Mucosa of descending colon (tissue), 3 donors: ENCODE data around the gene ST7L. TPM values are rescaled to one million over a fixed set of nuclear protein-coding genes. Genes with fewer than 3 reads are reported as not detected.

ENCODE experiments used
- ATAC-seq: fragments of 200-7000 bp; cut with Tn5 transposase; one replicate; pipeline ENCODE4 v1.9.1; 2020; ENCODE audit warnings: mild to moderate bottlenecking, moderate library complexity
- DNase-seq, 3 donors: peaks; one replicate each; pipeline ENCODE4 v3.0.0-alpha.2; 2020
- H3K36me3 ChIP-seq: fragments of 200-600 bp; one replicate; pipeline ENCODE4 v1.8.0; 2021; ENCODE audit warnings: low read depth, mild to moderate bottlenecking
- H3K4me1 ChIP-seq: fragments of 200-600 bp; one replicate; pipeline ENCODE4 v1.8.0; 2021; ENCODE audit warnings: low read depth, mild to moderate bottlenecking
- H3K4me3 ChIP-seq: fragments of 200-600 bp; one replicate; pipeline ENCODE4 v1.8.0; 2021; ENCODE audit warnings: mild to moderate bottlenecking
- H3K9me3 ChIP-seq: fragments of 200-600 bp; one replicate; pipeline ENCODE4 v1.8.0; 2021; ENCODE audit warnings: mild to moderate bottlenecking
- intact Hi-C, 2 donors: fragments of 100-400 bp; cut with DNase I in 1 of 2; cut with micrococcal nuclease in 1 of 2; formaldehyde crosslinking; loops; one replicate each; pipeline versions ENCODE4 v1.11.0 to v1.11.1; 2022; cut with DNase I, micrococcal nuclease
- total RNA-seq, 3 donors: library from RNA; stranded (reverse); fragmentation: NEBNext Ultra II Directional in 2 of 3; extraction: Animal tissue kit (Norgen Biotek cat#: 25700) in 2 of 3; gene quantifications; one replicate each; pipeline versions ENCODE4 v1.2.1 to v1.2.4, GENCODE V29; 2021 to 2023
- TF ChIP-seq, protein P1 (sequence below): fragments of 200-600 bp; IDR thresholded peaks from one replicate; pipeline ENCODE4 v1.8.0; 2022; ENCODE audit warnings: antibody characterized with exemption, mild to moderate bottlenecking
- donor health status: DM: no; HTN: no; CAD: no; lungs with moderate emphysema.
- donor health status: DM: no; HTN: no; CAD: no.
- donor health status: DM: no; HTN: yes; CAD: no.

The ST7L gene
- total RNA-seq, 3 donors from 2014 or later = 15.9 to 21.2 (median 21.1) TPM

DNA sequence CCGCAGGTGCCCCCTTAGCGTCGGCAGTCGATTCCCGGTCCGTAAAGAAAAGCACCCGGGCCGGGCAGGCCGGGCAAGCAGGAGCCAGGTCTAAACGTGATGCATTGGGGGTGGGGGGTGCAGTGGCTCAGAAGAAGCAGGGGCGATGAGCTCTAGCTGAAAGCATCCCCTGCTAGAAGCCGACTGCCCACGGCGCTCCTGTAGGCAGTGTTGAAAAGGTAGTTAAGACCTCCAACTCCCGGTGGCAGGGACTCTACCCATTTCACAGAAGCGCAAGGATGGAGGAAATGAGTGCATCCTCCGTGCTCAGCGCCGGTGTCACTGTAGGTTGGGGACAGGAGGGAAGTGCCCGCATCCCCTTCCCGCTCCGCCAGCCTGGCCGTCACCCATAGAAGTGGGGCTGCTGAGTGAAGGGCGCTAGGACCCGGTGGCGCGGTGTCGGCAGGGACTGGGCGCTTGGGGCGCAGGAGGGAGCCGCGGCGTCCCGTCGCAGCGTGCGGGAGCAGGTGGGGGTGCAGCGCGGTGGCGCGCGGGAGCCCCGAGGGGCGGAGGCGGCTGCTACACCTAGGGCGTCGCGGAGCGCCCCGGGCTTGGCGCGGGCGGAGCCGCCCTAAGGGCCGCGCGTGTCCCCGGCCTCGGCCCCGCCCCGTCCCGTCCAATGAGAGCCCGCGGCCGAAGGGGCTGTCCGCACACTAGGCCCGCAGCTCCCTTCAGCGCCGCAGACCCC is 110.5 kb downstream of the ST7L start, which contains the start of gene WNT2B:
WNT2B (plus strand) TSS at position 688 of the 727 bp plus-strand sequence. CDS start 298 bp downstream, outside the sequence.
- intact Hi-C loops = loop anchor here in 1 of 2 donors (10.0 kb wide), 1 partner anchor 106 kb away; the partner anchor contains the start of genes CAPZA1 and ST7L
- Histone ChIP-seq H3K9me3 (no peaks in the 10 kb centered on the region), H3K4me1 (peaks cover 5% of the 10 kb centered on the region), H3K4me3 (peak within 1 kb of the TSS; percentile 22), H3K36me3 (no peaks in the 10 kb centered on the region)
- TF ChIP-seq, protein P1, sequence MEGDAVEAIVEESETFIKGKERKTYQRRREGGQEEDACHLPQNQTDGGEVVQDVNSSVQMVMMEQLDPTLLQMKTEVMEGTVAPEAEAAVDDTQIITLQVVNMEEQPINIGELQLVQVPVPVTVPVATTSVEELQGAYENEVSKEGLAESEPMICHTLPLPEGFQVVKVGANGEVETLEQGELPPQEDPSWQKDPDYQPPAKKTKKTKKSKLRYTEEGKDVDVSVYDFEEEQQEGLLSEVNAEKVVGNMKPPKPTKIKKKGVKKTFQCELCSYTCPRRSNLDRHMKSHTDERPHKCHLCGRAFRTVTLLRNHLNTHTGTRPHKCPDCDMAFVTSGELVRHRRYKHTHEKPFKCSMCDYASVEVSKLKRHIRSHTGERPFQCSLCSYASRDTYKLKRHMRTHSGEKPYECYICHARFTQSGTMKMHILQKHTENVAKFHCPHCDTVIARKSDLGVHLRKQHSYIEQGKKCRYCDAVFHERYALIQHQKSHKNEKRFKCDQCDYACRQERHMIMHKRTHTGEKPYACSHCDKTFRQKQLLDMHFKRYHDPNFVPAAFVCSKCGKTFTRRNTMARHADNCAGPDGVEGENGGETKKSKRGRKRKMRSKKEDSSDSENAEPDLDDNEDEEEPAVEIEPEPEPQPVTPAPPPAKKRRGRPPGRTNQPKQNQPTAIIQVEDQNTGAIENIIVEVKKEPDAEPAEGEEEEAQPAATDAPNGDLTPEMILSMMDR = no peak
- ATAC-seq (peak; percentile 75), DNase-seq (peak; percentile 49 to 69 (median 66))

DNA sequence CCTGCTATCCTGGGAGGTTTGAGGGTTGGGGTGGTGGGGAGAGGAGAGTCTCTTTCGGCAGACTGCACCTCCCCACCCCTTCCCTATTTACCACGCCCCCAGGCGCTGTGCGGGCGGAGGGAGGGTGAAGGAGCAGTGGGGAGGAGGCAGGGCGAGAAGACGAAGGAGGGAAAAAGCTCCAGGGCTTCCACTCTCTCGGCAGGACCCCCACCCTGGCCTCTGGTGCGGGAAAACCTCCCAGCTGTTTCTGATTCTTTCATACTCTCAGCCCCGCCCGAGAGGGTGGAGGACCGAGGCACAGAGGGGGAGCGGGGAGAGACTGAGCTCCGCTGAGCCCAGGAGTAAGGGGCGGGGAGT is 111.0 kb downstream of the ST7L start:
- ATAC-seq (peak; percentile 19), DNase-seq (peak in 2 of 3 donors; percentile 38 to 57)
- TF ChIP-seq, protein P1 = no peak
- no peak overlapping the region for H3K4me3 ChIP-seq
- H3K4me1 ChIP-seq = peaks cover 5% of the 10 kb centered on the region
- intact Hi-C loops = loop anchor here in 1 of 2 donors (10.0 kb wide), 1 partner anchor 107 kb away; the partner anchor contains the start of genes CAPZA1 and ST7L
- no peaks in the 10 kb centered on the region for H3K36me3 ChIP-seq
- H3K9me3 ChIP-seq = no peaks in the 10 kb centered on the region

DNA sequence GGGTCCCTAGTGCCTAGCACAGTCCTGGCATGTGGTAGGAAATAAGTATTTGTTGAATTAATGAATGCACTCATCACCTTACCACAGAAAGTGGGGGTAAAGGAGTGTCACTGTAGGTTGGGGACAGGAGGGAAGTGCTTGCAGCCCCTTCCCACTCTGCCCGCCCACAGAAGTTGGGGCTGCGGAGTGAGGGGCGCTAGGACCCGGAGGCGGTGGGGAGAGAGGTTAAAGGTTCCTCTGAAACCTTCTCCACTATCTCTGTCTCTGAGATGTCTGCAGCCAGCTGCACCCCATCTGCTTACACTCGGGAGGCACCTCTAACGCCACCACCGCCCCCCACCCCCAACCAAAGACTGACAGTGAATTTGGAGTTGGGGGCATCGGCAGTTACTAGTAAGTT is 111.6 kb downstream of the ST7L start:
- no peak for DNase-seq
- TF ChIP-seq, protein P1 = no peak
- no peaks in the 10 kb centered on the region for H3K9me3 ChIP-seq
- ATAC-seq = no peak
- intact Hi-C loops = loop anchor here in 1 of 2 donors (10.0 kb wide), 1 partner anchor 107 kb away; the partner anchor contains the start of genes CAPZA1 and ST7L
- H3K4me1 ChIP-seq = peaks cover 5% of the 10 kb centered on the region
- no peak overlapping the region for H3K4me3 ChIP-seq
- no peaks in the 10 kb centered on the region for H3K36me3 ChIP-seq

DNA sequence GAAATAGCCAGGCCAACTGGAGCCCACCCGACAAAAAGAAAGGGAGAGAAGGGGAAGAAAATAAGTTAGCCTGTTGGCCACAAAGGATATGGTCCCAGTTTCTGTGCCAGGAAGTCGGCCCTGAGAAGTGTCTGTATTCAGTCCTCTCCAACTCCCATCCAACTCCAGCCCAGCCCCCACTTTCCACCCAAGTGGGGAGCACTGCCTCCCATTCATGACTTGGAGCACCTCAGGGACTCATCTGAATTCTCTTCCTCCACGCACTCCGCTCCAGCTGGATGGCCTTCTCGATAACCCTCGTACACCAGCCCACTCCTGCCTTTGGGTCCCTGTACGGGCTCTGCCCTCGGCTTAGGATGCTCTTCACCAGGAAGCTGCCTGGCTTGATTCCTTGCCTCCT is 112.2 kb downstream of the ST7L start:
- TF ChIP-seq, protein P1 = no peak
- H3K4me1 ChIP-seq = peaks cover 5% of the 10 kb centered on the region
- no peak overlapping the region for H3K4me3 ChIP-seq
- H3K9me3 ChIP-seq = no peaks in the 10 kb centered on the region
- ATAC-seq (no peak), DNase-seq (no peak)
- intact Hi-C loops = loop anchor here in 1 of 2 donors (10.0 kb wide), 1 partner anchor 108 kb away; the partner anchor contains the start of genes CAPZA1 and ST7L
- no peaks in the 10 kb centered on the region for H3K36me3 ChIP-seq

DNA sequence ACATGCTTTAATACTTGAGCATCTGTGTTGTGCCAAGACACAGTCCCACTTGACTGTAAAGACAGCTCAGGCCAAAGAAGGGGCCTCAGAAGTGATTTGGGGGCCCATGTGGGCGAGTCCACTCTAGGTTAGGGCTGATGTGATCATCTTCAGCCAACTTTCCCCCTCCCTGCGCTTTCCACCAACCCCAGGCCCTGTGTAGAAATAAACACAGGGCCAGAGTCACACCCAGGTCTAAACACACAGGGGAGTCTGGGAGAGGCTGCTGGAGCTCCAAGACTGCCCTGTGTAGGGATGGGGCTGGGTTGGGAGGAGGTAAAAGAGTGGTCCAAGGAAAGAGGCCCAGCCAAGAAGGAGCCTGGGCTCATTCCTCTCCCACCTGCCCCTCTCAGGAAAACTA is 112.6 kb downstream of the ST7L start:
- intact Hi-C loops = loop anchor here in 1 of 2 donors (10.0 kb wide), 1 partner anchor 108 kb away; the partner anchor contains the start of genes CAPZA1 and ST7L
- TF ChIP-seq, protein P1 = no peak
- ATAC-seq (no peak), DNase-seq (no peak)
- Histone ChIP-seq H3K4me1 (peaks cover 5% of the 10 kb centered on the region), H3K36me3 (no peaks in the 10 kb centered on the region), H3K9me3 (no peaks in the 10 kb centered on the region), H3K4me3 (no peak overlapping the region)
